SK-N-SH (cell line): ENCODE data around the gene HECTD4. TPM values are rescaled to one million over a fixed set of nuclear protein-coding genes. Genes with fewer than 3 reads are reported as not detected.
"Not testable (repeated sequence)": the region's sequence is repeated elsewhere in the genome, so short reads cannot be mapped to it uniquely, and the experiment has no call there.

Source experiments
- CTCF ChIA-PET: fragments of 300-600, 350-600 bp; formaldehyde crosslinking; extraction: SDS; loops from one replicate; lab custom pipeline; 2021; lab: Yijun Ruan, JAX
- POLR2A ChIA-PET: fragments of 350-600 bp; sonication (Branson Sonifier 250); formaldehyde crosslinking; extraction: SDS; loops from one replicate; lab custom pipeline; 2020; ENCODE audit warnings: antibody characterized with exemption, inconsistent platforms; lab: Yijun Ruan, JAX
- DNase-seq: peaks from one replicate; pipeline ENCODE4 v3.0.0; 2012
- H2AFZ ChIP-seq: fragments of 200-600 bp; sonication (generic); 2 replicates; pipeline ENCODE4 v1.8.1; 2016; ENCODE audit warnings: antibody characterized with exemption, mild to moderate bottlenecking, low read depth
- H3F3A ChIP-seq: fragments of 200-600 bp; sonication (generic); replicated peaks from 2 replicates; pipeline ENCODE3; 2016; ENCODE audit warnings: antibody characterized with exemption, mild to moderate bottlenecking; ENCODE audit not compliant: insufficient read depth
- H3K27ac ChIP-seq, 2 experiments: fragments of 200-500 bp in 1 of 2; fragments of 200-600 bp in 1 of 2; sonication (Bioruptor generic) in 1 of 2; sonication (generic), shearing (Covaris generic) in 1 of 2; 2 replicates each; pipeline versions ENCODE4 v1.5.1 to v1.6.1; 2014 to 2016; ENCODE audit warnings: low read depth in 2 of 2, inconsistent platforms in 1 of 2, low read length in 1 of 2, mild to moderate bottlenecking in 1 of 2, mixed read lengths in 1 of 2
- H3K27me3 ChIP-seq: fragments of 200-600 bp; sonication (generic), shearing (Covaris generic); 2 replicates; pipeline ENCODE4 v1.6.1; 2016; ENCODE audit warnings: mixed run types; ENCODE audit not compliant: insufficient read depth
- H3K36me3 ChIP-seq, 2 experiments: fragments of 200-500 bp in 1 of 2; fragments of 200-600 bp in 1 of 2; sonication (Bioruptor generic) in 1 of 2; sonication (generic) in 1 of 2; replicated peaks in 1 of 2; 2 replicates each; pipeline versions ENCODE3 to v1.5.1; 2014 to 2016; ENCODE audit warnings: low read length in 1 of 2, mild to moderate bottlenecking in 1 of 2; ENCODE audit not compliant: insufficient read depth in 2 of 2, control insufficient read depth in 1 of 2
- H3K4me1 ChIP-seq, 2 experiments: fragments of 200-500 bp in 1 of 2; fragments of 200-600 bp in 1 of 2; sonication (Bioruptor generic) in 1 of 2; sonication (generic), shearing (Covaris generic) in 1 of 2; 2 replicates each; pipeline versions ENCODE4 v1.5.1 to v1.6.1; 2014 to 2016; ENCODE audit warnings: low read depth in 1 of 2, low read length in 1 of 2, mixed run types in 1 of 2; ENCODE audit not compliant: insufficient read depth in 2 of 2, control insufficient read depth in 1 of 2
- H3K4me2 ChIP-seq: fragments of 200-600 bp; sonication (generic), shearing (Covaris generic); 2 replicates; pipeline ENCODE4 v1.6.1; 2017; ENCODE audit warnings: mixed run types
- H3K4me3 ChIP-seq, 2 experiments: fragments of 200-500 bp in 1 of 2; fragments of 200-600 bp in 1 of 2; sonication (Bioruptor generic) in 1 of 2; sonication (generic), shearing (Covaris generic) in 1 of 2; 2 replicates each; pipeline versions ENCODE4 v1.5.1 to v1.8.1; 2014 to 2016; ENCODE audit warnings: low read depth in 2 of 2, inconsistent platforms in 1 of 2, low read length in 1 of 2, mild to moderate bottlenecking in 1 of 2, mixed read lengths in 1 of 2, moderate library complexity in 1 of 2
- H3K79me2 ChIP-seq: fragments of 200-600 bp; sonication (generic); 2 replicates; pipeline ENCODE4 v1.8.1; 2017; ENCODE audit warnings: mild to moderate bottlenecking; ENCODE audit not compliant: insufficient read depth
- H3K9ac ChIP-seq: fragments of 200-600 bp; sonication (generic); 2 replicates; pipeline ENCODE4 v1.6.1; 2017; ENCODE audit warnings: mixed run types
- H3K9me2 ChIP-seq: fragments of 200-600 bp; sonication (generic); 2 replicates; pipeline ENCODE4 v1.6.1; 2017; ENCODE audit warnings: mixed run types
- H3K9me3 ChIP-seq: fragments of 200-600 bp; sonication (generic); 2 replicates; pipeline ENCODE4 v1.6.1; 2017; ENCODE audit warnings: mixed run types, mild to moderate bottlenecking, moderate library complexity
- H4K20me1 ChIP-seq: fragments of 200-600 bp; sonication (generic); 2 replicates; pipeline ENCODE4 v1.6.1; 2017; ENCODE audit warnings: mild to moderate bottlenecking, mixed run types; ENCODE audit not compliant: insufficient read depth
- FOXM1 ChIP-seq: IDR thresholded peaks from 2 replicates; pipeline ENCODE4 v1.4.0; 2012; ENCODE audit warnings: low read depth, mild to moderate bottlenecking
- NRF1 ChIP-seq: IDR thresholded peaks from 2 replicates; pipeline ENCODE4 v1.6.1; 2012; ENCODE audit warnings: low read depth, mild to moderate bottlenecking, low read length
- POLR2AphosphoS5 ChIP-seq: IDR thresholded peaks from 2 replicates; pipeline ENCODE4 v1.6.1; 2012; ENCODE audit warnings: low read depth, low read length
- RCOR1 ChIP-seq: fragments of 150-350 bp; IDR thresholded peaks from 2 replicates; pipeline ENCODE4 v1.6.1; 2017; ENCODE audit warnings: antibody characterized with exemption, low read length
- SIN3A ChIP-seq: IDR thresholded peaks from 2 replicates; pipeline ENCODE4 v1.6.1; 2012; ENCODE audit warnings: low read depth, mild to moderate bottlenecking, low read length, moderate library complexity, borderline replicate concordance
- WGBS: methylation state at CpG from one replicate; pipeline ENCODE4 v1.1.6; 2017; ENCODE audit warnings: low lambda C conversion rate; 5-methylcytosine and 5-hydroxymethylcytosine counted together
- polyA plus RNA-seq, 3 experiments: library from polyadenylated mRNA; depleted of rRNA; stranded (reverse); fragments of >200 nt; gene quantifications; 2 replicates each; pipeline ENCODE4 v1.2.3, GENCODE V29; 2012
- TF ChIP-seq, protein P1 (sequence below): IDR thresholded peaks from 2 replicates; pipeline ENCODE4 v1.4.0; 2012; ENCODE audit warnings: low read depth
- TF ChIP-seq, protein P2 (sequence below): IDR thresholded peaks from 2 replicates; pipeline ENCODE4 v1.4.0; 2012; ENCODE audit warnings: low read depth, borderline replicate concordance
- TF ChIP-seq, protein P3 (sequence below): fragments of 200-600 bp; sonication (generic); IDR thresholded peaks from 2 replicates; pipeline ENCODE4 v1.6.1; 2017; ENCODE audit warnings: antibody characterized with exemption, mild to moderate bottlenecking, moderate library complexity

Gene HECTD4
- polyA plus RNA-seq, 1 of the 3 experiments (the other 2 are of a cell fraction): 14.6 TPM

DNA sequence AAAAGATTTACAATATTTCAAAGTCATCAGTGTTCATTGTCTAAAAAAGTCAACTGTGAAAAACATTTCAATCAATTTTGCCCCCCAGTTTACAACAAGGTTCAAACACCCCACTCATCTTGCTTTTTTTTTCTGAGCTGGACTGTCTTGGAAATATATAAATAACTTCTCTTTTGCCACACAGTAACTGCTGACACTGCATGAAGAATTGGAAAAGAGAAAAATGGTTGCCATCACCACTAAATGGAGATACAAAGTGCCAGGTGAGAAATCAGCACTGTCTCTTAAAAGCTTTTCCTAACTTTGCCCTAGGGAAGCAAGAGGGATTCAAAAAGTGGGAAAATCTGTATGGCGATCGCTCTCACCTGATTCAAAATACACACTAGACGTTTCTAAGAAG lies 155.5 kb downstream of the HECTD4 start:
- H4K20me1 ChIP-seq: no peaks in the 10 kb centered on the region
- ChIA-PET CTCF (interaction anchor here (1.0 to 4.0 kb wide), 2 partner anchors 29 to 79 kb away, joined by 3 to 13 read pairs; no protein-coding TSS in a partner anchor), POLR2A (no interaction called here)
- no peaks in the 10 kb centered on the region for H3K9me2 ChIP-seq
- no peak overlapping the region for H2AFZ ChIP-seq
- peaks cover 5% of the 10 kb centered on the region for H3F3A ChIP-seq
- H3K27ac ChIP-seq: no peak overlapping the region
- no peaks in the 10 kb centered on the region for H3K4me1 ChIP-seq
- no peaks in the 10 kb centered on the region for H3K27me3 ChIP-seq
- no peak for TF ChIP-seq POLR2AphosphoS5
- TF ChIP-seq, protein P1, sequence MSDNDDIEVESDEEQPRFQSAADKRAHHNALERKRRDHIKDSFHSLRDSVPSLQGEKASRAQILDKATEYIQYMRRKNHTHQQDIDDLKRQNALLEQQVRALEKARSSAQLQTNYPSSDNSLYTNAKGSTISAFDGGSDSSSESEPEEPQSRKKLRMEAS: no peak
- no peak for TF ChIP-seq RCOR1
- TF ChIP-seq FOXM1: no peak
- TF ChIP-seq SIN3A: no peak
- TF ChIP-seq, protein P2, sequence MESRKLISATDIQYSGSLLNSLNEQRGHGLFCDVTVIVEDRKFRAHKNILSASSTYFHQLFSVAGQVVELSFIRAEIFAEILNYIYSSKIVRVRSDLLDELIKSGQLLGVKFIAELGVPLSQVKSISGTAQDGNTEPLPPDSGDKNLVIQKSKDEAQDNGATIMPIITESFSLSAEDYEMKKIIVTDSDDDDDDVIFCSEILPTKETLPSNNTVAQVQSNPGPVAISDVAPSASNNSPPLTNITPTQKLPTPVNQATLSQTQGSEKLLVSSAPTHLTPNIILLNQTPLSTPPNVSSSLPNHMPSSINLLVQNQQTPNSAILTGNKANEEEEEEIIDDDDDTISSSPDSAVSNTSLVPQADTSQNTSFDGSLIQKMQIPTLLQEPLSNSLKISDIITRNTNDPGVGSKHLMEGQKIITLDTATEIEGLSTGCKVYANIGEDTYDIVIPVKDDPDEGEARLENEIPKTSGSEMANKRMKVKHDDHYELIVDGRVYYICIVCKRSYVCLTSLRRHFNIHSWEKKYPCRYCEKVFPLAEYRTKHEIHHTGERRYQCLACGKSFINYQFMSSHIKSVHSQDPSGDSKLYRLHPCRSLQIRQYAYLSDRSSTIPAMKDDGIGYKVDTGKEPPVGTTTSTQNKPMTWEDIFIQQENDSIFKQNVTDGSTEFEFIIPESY: no peak
- TF ChIP-seq, protein P3, sequence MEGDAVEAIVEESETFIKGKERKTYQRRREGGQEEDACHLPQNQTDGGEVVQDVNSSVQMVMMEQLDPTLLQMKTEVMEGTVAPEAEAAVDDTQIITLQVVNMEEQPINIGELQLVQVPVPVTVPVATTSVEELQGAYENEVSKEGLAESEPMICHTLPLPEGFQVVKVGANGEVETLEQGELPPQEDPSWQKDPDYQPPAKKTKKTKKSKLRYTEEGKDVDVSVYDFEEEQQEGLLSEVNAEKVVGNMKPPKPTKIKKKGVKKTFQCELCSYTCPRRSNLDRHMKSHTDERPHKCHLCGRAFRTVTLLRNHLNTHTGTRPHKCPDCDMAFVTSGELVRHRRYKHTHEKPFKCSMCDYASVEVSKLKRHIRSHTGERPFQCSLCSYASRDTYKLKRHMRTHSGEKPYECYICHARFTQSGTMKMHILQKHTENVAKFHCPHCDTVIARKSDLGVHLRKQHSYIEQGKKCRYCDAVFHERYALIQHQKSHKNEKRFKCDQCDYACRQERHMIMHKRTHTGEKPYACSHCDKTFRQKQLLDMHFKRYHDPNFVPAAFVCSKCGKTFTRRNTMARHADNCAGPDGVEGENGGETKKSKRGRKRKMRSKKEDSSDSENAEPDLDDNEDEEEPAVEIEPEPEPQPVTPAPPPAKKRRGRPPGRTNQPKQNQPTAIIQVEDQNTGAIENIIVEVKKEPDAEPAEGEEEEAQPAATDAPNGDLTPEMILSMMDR: no peak
- TF ChIP-seq NRF1: no peak
- peaks cover 36 to 57% of the 10 kb centered on the region in 2 experiments for H3K36me3 ChIP-seq
- no peaks in the 10 kb centered on the region for H3K9me3 ChIP-seq
- no peaks in the 10 kb centered on the region for H3K79me2 ChIP-seq
- H3K4me2 ChIP-seq: no peak overlapping the region
- H3K9ac ChIP-seq: no peak overlapping the region
- no peak for DNase-seq
- WGBS: 91% methylated on average over 3 of the region's 3 CpGs
- no peak overlapping the region for H3K4me3 ChIP-seq

DNA sequence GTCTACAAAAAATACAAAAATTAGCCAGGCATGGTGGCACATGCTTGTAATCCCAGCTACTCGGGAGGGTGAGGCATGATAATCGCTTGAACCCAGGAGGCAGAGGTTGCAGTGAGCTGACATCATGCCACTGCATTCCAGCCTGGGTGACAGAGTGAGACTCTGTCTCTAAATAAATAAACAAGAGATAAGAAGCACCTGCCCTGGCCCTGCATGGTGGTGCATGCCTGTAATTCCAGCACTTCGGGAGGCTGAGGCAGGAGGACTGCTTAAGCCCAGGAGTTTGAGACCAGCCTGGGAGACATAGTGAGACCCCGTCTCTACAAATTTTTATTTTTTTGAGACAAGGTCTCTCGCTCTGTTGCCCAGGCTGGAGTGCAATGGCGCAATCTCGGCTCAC lies 161.6 kb downstream of the HECTD4 start:
- DNase-seq, H3K27ac ChIP-seq, H3K27me3 ChIP-seq, H3K4me3 ChIP-seq, H3K9ac ChIP-seq, H2AFZ ChIP-seq, H3K9me2 ChIP-seq, H3K79me2 ChIP-seq, H3F3A ChIP-seq, H3K4me1 ChIP-seq, POLR2A ChIA-PET, H3K9me3 ChIP-seq, H4K20me1 ChIP-seq, H3K4me2 ChIP-seq, CTCF ChIA-PET: not testable (repeated sequence)
- H3K36me3 ChIP-seq: peaks cover 17 to 18% of the 10 kb centered on the region in 2 experiments
- 89% methylated on average over 7 of the region's 7 CpGs for WGBS
